GM12865 (cell line): ENCODE results near the gene C1orf21.

ENCODE experiments used
- DNase-seq: peaks from one replicate; pipeline ENCODE4 v3.0.0; 2010; ENCODE audit warnings: low read depth
- H3K4me3 ChIP-seq: 2 replicates; pipeline ENCODE4 v1.5.1; 2011; ENCODE audit warnings: mild to moderate bottlenecking, low read depth, low read length, control low read depth
- TF ChIP-seq, protein P1 (sequence below): IDR thresholded peaks from 2 replicates; pipeline ENCODE4 v1.5.1; 2011; ENCODE audit warnings: low read length, control low read depth, low read depth, inconsistent platforms; ENCODE audit not compliant: insufficient read depth; ENCODE audit errors: missing control alignments

C1orf21 gene

DNA sequence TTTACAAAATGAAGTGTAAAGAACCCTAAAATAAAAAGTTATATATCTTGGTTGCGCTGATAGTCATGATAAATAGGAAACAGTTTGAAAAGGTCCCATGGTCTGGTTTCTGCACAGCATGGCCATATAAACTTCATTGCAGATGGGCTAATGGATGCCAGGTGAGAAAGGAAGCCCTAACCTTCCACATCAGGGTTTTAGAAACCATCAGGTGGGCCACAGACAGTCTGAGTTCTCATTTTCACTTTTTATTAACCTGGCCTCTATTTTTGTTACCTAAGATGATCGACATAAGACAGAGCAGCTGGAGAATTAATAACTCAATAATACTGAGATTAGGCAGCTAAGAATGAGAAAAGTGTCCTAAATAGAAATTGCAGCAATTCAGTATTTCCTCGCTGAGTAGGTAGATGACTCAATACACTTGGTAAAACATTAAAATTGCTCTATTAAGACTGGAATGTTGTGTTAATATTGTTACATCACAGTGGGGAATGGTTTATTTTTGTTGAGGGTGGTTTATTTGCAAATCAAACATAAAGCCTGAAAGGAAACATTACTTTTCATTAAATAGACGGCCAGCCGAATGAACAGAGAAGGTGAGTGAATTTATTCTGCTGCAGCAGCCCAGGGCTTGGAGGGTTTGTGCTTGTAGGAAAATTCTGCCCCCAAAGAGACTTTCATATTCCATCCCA, 21.1 kb downstream of the C1orf21 start:
- H3K4me3 ChIP-seq, result no peak overlapping the region
- TF ChIP-seq, protein P1, sequence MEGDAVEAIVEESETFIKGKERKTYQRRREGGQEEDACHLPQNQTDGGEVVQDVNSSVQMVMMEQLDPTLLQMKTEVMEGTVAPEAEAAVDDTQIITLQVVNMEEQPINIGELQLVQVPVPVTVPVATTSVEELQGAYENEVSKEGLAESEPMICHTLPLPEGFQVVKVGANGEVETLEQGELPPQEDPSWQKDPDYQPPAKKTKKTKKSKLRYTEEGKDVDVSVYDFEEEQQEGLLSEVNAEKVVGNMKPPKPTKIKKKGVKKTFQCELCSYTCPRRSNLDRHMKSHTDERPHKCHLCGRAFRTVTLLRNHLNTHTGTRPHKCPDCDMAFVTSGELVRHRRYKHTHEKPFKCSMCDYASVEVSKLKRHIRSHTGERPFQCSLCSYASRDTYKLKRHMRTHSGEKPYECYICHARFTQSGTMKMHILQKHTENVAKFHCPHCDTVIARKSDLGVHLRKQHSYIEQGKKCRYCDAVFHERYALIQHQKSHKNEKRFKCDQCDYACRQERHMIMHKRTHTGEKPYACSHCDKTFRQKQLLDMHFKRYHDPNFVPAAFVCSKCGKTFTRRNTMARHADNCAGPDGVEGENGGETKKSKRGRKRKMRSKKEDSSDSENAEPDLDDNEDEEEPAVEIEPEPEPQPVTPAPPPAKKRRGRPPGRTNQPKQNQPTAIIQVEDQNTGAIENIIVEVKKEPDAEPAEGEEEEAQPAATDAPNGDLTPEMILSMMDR, result no peak
- peak; percentile 18 for DNase-seq

DNA sequence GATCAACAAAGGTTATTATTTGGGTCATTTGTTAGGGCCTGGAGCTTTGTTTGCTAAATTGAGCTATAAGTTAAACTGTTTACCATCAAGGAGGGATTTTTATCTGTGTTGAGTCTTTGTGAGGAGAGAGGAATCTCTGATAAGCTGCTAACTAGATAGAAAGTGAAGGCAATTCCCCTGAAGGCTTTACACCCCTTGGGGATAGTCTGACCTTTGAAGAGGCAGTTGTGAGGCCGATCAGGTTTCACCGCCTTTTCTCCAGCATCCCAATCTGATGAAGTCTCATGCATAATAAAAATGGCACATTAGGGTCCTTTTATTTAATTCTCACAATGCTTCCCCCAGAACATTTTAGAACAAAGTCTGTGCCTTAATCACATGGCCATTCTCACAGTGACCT, 21.8 kb downstream of the C1orf21 start:
- TF ChIP-seq, protein P1, result no peak
- DNase-seq, result no peak
- no peak overlapping the region for H3K4me3 ChIP-seq

DNA sequence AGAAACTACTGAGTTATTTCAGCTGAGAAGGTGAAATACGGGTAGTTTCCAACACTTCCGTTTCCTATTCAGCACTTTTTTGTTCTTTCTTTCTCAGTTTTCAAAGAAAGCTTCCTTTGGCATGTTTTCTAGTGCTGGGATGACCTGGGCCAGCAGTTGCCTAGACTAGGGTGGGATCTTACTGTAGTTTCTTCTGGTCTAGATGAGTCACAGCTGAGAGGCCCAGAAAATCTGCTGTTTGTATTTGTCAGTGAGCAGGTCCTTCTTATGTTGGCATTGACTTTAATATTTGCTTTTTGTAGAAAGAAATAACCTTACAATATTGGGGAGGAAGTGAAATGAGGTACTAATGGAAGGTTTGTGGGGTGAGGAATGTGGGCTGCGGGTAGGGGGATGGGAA, 22.2 kb downstream of the C1orf21 start:
- TF ChIP-seq, protein P1, result no peak
- no peak for DNase-seq
- H3K4me3 ChIP-seq, result no peak overlapping the region

DNA sequence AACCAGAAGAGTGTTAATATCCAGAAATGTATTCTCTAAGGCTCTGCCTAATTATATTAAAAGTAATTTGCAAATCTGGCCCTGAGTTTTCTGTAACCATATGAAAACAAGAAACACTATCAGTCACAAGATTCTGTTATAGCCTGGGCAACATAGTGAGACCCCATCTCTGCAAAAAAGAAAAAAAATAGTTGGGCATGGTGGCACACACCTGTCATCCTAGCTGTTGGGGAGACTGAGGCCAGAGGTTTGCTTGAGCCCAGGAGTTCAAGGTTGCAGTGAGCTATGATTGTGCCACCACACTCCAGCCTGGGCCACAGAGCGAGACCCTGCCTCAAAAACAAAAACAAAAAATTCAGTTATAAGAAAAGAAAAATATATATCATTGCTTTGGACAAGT, 25.6 kb downstream of the C1orf21 start:
- TF ChIP-seq, protein P1, result no peak
- no peak for DNase-seq
- no peak overlapping the region for H3K4me3 ChIP-seq

DNA sequence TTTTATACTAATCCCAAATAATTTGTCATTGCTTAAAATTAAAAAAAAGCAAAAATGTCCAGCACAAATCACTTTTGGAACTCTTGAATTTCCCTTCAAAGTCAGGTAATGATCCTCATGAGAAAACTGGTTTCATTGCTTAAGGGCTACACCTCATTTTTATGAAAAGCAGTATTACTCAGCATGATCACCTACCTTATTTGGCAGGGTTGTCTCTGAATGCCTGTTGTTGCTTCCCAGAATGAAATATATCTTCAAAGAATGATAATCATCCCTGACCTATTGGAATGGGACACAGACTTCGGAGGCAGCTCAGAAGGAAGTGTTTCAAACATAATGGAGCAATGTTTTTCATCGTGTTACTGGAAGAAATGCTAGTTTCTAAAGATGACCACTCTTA, 29.7 kb downstream of the C1orf21 start:
- DNase-seq, result no peak
- TF ChIP-seq, protein P1, result no peak
- H3K4me3 ChIP-seq, result no peak overlapping the region

DNA sequence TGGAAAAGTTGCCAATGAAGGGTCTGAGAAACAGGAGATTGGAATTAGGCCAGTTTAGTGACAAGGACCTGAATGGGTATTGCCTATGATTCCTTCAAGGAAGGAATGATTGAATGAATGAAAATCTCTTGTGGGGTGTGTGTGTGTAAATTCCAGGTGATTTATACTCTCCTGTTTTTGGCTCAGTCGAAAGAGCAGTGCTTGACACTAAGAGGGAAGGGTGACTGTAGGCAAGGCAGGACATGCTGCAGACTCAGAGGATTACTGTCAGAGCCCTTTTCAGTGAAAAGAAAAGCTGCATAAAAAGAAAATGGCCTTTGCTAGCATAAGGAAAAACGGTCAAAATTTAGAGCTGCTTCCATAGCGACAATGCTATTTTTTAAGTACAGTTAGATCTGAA, 30.1 kb downstream of the C1orf21 start:
- TF ChIP-seq, protein P1, result no peak
- no peak for DNase-seq
- no peak overlapping the region for H3K4me3 ChIP-seq

DNA sequence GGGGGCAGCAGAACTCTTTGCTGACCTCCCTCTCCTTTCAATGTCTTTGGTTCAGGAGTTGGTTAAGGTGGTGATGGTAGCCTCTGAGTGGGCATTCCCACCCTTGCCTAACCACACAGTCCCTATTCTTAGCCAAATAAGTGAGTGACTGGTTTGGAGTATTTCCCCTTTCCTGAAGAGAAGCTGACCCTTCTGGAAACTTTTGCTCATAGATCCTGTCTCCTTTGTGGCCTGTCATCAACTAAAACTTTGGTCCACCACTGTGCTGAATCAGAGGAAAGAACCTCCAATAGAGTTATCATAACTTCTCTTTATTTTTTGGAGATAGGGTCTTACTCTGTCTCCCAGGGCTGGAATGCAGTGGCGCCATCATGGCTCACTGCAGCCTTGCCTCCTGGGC, 31.1 kb downstream of the C1orf21 start:
- no peak overlapping the region for H3K4me3 ChIP-seq
- TF ChIP-seq, protein P1, result no peak
- no peak for DNase-seq
